GM18861 (cell line): ENCODE data around the gene CCDC158.
"Not testable (repeated sequence)": the region's sequence is repeated elsewhere in the genome, so short reads cannot be mapped to it uniquely, and the experiment has no call there.

Experiments used
- ATAC-seq: cut with Tn5 transposase; IDR thresholded peaks from one replicate; pipeline ENCODE4 v1.9.1; 2021; ENCODE audit not compliant: unreplicated experiment

The CCDC158 gene

DNA sequence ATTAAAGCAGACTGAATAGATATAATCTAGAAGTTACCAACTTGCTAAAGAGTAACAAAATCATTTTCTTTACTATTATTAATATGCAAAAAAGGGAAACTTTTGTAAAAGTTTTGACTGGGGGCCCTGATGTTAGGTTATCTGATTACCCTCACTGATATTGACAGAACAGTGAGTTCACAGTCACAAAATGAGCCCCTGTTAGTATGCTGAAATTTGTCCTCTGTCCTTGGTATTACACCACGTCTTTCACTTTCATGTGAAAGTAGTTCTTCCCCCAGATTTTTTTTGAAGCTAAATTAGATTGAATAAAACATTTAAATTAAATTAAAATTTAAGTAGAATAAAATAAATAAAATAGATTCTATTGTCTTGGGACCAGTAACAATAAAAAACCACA, 108.5 kb downstream of the CCDC158 start:
- no peak for ATAC-seq

GRCh38 chr4:76311896-76312331, 109.0 kb downstream of the CCDC158 start:
- no peak for ATAC-seq

DNA sequence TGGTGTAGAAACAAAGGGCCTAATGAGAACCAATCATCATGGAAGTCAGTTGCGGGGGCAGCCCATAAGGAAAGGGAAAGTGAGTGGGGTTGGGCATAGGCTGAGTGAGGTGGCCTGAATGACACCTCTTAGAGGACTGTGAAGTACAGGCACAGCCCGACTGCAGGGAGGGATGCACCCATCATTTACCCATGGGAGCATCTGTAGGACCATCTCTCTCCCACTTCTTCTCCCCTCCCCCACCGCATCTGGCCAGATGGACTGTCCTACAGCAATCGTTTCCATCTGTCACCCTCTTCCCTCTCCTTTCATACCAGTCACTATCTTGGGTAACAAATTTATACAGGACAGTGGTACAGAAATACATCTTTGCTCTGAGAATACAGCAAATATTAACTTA, 110.3 kb downstream of the CCDC158 start:
- ATAC-seq = no peak

DNA sequence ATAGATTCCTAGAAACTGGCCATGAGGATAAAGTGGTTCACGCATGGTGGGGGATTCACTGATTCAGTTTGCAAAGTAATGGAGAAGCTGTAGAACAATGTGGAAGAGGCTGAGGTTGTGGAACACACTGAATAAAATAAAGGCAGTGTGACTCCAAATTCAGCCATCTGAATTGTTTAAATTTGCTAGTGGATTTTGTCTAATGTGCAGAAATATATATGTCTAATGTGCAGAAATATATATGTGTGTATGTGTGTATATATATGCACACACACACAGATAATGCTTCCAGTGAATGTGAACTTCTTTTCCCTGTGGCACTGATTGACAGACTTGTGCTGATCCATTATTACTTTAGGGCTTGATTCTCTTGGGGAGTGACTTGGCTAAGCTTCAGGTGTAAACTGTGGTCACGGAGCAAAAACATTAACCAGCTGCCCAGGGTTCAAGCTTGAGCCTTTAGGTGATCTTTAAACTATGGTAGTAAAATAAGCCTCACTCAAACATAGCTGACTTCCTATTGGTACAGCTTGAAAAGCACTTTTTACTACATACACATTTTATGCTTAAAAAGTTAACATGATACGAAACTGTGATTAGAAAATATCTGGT, 110.9 kb downstream of the CCDC158 start:
- no peak for ATAC-seq

GRCh38 chr4:76308548-76308947, 112.4 kb downstream of the CCDC158 start:
- no peak for ATAC-seq

GRCh38 chr4:76307660-76308014, 113.3 kb downstream of the CCDC158 start:
- ATAC-seq = no peak

- no peak for ATAC-seq
These were observed 113.9 kb downstream of the CCDC158 start for GRCh38 chr4:76306882-76307659.

DNA sequence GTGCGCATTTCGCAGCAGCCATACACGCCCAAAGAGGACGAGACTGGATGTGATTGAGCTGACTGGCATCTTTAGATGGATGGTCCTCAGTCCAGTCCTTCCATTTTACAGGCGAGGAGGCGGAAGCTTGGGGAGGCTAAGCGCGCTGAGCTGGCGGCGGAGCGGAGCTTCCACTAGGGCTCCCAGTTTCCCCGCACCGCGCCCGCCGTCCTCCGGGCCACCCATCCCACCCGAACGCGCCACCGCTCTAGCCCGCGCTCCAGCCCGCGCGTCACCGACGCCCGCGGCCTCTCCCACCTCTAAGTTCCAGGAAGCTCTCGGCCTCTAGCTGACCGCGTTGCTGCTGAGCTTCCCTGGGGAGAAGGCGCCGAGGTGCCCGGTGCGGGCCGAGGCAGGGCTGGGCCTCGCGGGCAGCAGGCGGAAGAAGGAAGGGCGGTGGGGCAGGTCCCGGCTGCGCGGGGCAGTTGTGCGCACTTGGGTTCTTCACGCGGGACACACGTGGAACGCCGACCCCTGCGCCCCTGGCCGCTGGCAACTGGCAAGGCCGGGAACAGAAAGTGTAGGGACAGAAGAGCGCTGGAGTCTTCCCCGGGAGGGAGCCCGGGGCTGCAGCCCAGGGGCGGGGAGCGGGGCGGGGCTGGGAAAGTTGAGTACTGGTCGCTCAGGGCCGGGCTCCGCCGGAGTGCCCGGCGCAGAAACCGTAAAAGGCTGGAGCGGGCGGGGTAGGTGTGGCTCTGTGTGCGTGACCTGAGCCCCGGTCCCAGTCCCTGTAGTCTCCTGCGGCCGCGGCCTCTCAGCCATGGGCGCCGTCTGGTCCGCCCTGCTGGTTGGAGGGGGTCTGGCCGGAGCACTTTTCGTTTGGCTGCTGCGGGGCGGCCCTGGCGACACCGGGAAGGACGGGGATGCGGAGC, 114.7 kb downstream of the CCDC158 start, which contains the start of gene STBD1:
TSS of gene STBD1 (plus strand) at position 763 of the 911 bp plus-strand sequence. CDS start at position 800, 37 bp downstream.
- ATAC-seq = no peak

- ATAC-seq = no peak
These were observed 115.8 kb downstream of the CCDC158 start for GRCh38 chr4:76305033-76305687.

DNA sequence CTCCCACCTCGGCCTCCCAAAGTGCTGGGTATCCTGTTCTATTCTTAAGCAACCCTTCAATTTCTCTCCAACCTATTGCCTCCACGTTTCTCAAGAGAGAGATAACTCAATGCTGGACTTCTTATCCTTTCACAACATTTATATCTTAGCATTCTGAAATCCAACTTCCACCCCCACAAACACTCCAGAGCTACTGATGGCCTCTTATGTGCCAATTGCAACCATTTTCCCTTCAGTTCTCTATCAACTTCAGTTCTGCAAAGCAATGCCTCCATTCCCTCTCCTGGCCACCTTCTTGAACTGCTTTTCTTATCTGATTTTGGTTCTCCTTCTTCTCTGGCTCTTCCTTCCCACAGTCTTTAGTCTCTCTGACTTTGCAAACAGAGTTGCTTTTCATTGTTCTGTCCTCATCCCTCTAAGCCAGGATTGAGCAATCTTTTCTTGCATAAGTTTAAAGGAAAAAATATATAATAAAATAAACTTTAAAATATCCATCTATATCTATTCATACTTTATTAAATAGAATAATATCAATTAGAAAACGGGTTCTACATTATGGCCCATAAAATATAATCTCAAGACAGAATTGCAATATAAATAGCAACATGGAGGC, 118.0 kb downstream of the CCDC158 start:
- no peak for ATAC-seq

- ATAC-seq = no peak
These were observed 119.2 kb downstream of the CCDC158 start for GRCh38 chr4:76301775-76302162.

DNA sequence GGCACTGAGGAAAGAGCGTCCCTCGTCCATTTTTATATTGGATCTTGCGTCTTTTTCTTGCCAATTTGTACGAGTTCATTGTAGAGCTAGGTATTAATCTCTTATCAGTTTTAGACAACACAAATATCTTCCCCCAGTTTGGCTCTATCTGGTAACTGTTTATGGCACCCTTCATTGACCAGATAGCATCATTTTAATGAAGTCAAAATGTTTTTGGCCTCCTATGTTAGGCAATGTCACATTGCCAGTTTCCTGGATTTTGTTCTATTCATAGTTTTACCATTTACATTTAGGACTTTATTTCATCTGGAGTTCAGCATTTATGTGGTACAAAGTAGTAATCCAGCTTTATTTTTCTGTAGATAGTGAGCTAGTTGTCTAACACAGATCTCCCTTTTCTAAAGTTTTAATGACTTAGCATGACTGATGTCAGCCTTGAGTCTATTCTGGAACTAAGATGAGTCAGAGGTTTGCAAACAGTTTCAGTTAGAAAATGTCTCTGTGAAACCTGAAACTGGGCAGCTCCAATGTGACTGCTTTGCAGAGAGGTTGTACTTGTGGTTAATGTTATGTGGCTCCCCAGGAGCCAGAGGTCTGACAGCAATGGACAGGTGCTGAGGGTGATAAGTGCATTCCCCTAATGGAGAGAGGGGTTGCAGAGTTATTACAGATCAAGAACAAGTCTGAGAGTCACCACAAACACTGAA, 119.7 kb downstream of the CCDC158 start:
- peak; percentile 99 for ATAC-seq

- ATAC-seq = no peak
These were observed 120.9 kb downstream of the CCDC158 start for GRCh38 chr4:76300012-76300411.

DNA sequence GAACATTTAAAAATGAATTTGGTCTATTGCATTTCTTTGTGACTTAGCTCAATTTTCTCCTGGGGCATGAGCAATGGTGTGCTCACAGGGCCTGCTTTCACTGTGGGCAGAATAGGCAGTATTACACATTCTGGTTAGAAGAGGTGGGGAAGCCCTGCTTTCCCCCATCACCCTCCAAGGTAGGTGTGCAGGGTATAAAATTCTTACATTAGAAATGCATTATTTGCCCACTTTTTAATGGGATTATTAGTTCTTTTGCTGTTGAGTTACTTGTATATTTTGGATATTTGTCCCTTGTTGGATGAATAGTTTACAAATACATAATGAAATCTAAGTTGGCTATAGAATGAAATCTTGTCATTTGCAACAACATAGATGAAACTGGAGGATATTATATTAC, 122.7 kb downstream of the CCDC158 start:
- no peak for ATAC-seq

GRCh38 chr4:76296286-76296820, 124.6 kb downstream of the CCDC158 start:
- ATAC-seq = no peak

GRCh38 chr4:76293772-76294171, 127.2 kb downstream of the CCDC158 start:
- no peak for ATAC-seq

- ATAC-seq = no peak
These were observed 128.2 kb downstream of the CCDC158 start for GRCh38 chr4:76292730-76293129.

DNA sequence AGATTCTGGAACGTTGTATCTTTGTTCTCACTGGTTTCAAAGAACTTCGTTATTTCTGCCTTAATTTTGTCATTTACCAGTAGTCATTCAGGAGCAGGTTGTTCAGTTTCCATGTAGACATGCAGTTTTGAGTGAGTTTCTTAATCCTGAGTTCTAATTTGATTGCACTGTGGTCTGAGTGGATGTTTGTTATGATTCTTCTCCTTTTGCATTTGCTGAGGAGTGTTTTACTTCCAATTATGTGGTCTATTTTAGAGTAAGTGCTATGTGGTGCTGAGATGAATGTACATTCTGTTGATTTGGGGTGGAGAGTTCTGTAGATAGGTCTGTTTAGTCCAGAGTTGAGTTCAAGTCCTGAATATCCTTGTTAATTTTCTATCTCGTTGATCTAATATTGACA, 133.1 kb downstream of the CCDC158 start:
- ATAC-seq = not testable (repeated sequence)

DNA sequence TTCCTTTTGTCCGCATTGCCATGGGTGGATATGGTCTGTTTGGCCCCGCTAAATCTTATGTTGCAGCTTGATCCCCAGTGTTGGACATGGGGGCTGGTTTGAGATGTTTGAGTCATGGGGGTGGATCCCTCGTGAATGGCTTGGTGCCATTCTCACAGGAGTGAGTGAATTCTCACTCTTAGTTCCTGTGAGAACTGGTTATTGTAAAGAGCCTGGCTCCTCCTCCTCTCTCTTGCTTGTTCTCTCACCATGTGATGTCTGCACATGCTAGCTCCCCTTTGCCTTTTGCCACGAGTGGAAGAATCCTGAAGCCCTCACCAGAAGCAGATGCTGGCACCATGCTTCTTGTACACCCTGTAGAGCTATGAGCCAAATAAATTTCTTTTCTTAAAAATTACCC, 137.0 kb downstream of the CCDC158 start:
- no peak for ATAC-seq
